H1 (cell line): ENCODE results near the gene WDR11. TPM values are rescaled to one million over a fixed set of nuclear protein-coding genes. Genes with fewer than 3 reads are reported as not detected.

ENCODE experiments used
- CTCF ChIP-seq, 3 experiments: IDR thresholded peaks; 1 replicate in 2 of 3; 2 replicates in 1 of 3; pipeline versions ENCODE4 v1.5.1 to v1.6.1; 2011; ENCODE audit warnings: low read length in 3 of 3, mild to moderate bottlenecking in 3 of 3, inconsistent platforms in 2 of 3, low read depth in 1 of 3, moderate library complexity in 1 of 3; ENCODE audit not compliant: insufficient read depth in 1 of 3; ENCODE audit errors: control extremely low read depth in 1 of 3
- polyA plus RNA-seq, 7 experiments: library from polyadenylated mRNA; depleted of rRNA in 3 of 7; stranded (reverse) in 5 of 7; unstranded in 2 of 7; fragments of >200 nt in 5 of 7; fragments of 200-250 nt in 2 of 7; gene quantifications; 1 replicate in 5 of 7; 2 replicates in 1 of 7; 4 replicates in 1 of 7; pipeline versions ENCODE4 v1.2.1 to v1.2.3, GENCODE V29; 2011 to 2013; ENCODE audit warnings: missing spikeins in 2 of 7, mixed read lengths in 2 of 7
- total RNA-seq: library from RNA; stranded (reverse); fragmentation: NEBNext Ultra II Directional; extraction: Animal tissue kit (Norgen Biotek cat#: 25700); gene quantifications from 2 replicates; pipeline ENCODE4 v1.2.1, GENCODE V29; 2021

The WDR11 gene
- total and polyA plus RNA-seq, 2 of the 8 experiments (the other 6 are each of a cell fraction or from before 2014, with no cell fraction given): 39.7 to 41.9 TPM

- no peak for TF ChIP-seq CTCF (IDR thresholded peaks at IDR 0.05; ENCODE audit: control extremely low read depth in 1 of 3, insufficient read depth in 1 of 3, low read depth in 1 of 3, low read length in 3 of 3)
Measured at GRCh38 chr10:120823266-120823665, 27.9 kb upstream of the WDR11 start (continued).
